Testis (tissue), 2 donors: ENCODE results near the gene MAP3K15.

ENCODE experiments used
- POLR2A ChIP-seq: fragments of 450-650 bp; IDR thresholded peaks from one replicate; pipeline ENCODE4 v1.6.1; 2017; ENCODE audit warnings: antibody characterized with exemption, mild to moderate bottlenecking, moderate library complexity
- TF ChIP-seq, protein P1 (sequence below), 3 experiments: fragments of 450-650 bp in 2 of 3; fragments of 200-600 bp in 1 of 3; sonication (generic) in 1 of 3; IDR thresholded peaks; one replicate each; pipeline ENCODE4 v1.5.1; 2016 to 2019; ENCODE audit warnings: antibody characterized with exemption in 3 of 3, mild to moderate bottlenecking in 2 of 3, moderate library complexity in 1 of 3

DNA sequence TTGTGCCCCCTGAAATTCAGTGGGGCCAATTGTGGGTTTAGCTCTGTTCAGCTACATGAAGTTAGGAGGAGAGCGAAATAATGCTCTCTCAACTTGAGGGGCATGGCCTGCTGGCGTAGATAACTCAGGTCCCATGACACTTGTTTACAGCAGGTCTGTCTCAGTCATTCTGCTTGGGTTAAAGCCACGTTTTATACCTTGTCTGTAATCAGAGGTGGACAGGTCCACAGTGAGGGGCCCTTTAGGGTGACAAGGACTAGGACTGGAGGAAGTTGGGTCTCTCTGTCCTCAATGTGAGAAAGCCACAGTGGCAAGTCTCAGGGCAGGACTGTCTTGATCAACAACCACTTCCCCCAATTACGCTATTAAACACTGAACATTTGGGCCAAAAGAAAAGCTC, 122.6 kb downstream of the MAP3K15 start:
- TF ChIP-seq, protein P1, sequence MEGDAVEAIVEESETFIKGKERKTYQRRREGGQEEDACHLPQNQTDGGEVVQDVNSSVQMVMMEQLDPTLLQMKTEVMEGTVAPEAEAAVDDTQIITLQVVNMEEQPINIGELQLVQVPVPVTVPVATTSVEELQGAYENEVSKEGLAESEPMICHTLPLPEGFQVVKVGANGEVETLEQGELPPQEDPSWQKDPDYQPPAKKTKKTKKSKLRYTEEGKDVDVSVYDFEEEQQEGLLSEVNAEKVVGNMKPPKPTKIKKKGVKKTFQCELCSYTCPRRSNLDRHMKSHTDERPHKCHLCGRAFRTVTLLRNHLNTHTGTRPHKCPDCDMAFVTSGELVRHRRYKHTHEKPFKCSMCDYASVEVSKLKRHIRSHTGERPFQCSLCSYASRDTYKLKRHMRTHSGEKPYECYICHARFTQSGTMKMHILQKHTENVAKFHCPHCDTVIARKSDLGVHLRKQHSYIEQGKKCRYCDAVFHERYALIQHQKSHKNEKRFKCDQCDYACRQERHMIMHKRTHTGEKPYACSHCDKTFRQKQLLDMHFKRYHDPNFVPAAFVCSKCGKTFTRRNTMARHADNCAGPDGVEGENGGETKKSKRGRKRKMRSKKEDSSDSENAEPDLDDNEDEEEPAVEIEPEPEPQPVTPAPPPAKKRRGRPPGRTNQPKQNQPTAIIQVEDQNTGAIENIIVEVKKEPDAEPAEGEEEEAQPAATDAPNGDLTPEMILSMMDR (IDR thresholded peaks at IDR 0.05), result no peak
- no peak for TF ChIP-seq POLR2A
